NCI-H2196 (cell line): ENCODE data around the gene CDKN2AIP.
A peak's percentile ranks its signal among the peaks of the same experiment; 100 is the strongest.
"Not testable (repeated sequence)": the region's sequence is repeated elsewhere in the genome, so short reads cannot be mapped to it uniquely, and the experiment has no call there.

ENCODE experiments used
- DNase-seq: peaks from one replicate; lab custom pipeline; 2025; ENCODE audit not compliant: unreplicated experiment; lab: John Stamatoyannopoulos, UW

The CDKN2AIP gene

GRCh38 chr4:183412821-183413220 lies 31.6 kb upstream of the CDKN2AIP start:
- no peak for DNase-seq

GRCh38 chr4:183413234-183414200 lies 30.9 kb upstream of the CDKN2AIP start:
- DNase-seq, result no peak

GRCh38 chr4:183416879-183417755 lies 27.3 kb upstream of the CDKN2AIP start:
- no peak for DNase-seq

GRCh38 chr4:183422962-183423631 lies 21.3 kb upstream of the CDKN2AIP start:
- no peak for DNase-seq

- DNase-seq, result no peak
Measured at GRCh38 chr4:183424109-183424744, 20.2 kb upstream of the CDKN2AIP start.

- no peak for DNase-seq
Measured at GRCh38 chr4:183426507-183426906, 17.9 kb upstream of the CDKN2AIP start.

GRCh38 chr4:183429489-183429888 lies 14.9 kb upstream of the CDKN2AIP start:
- DNase-seq, result no peak

- DNase-seq, result no peak
Measured at GRCh38 chr4:183430317-183430993, 14.0 kb upstream of the CDKN2AIP start.

GRCh38 chr4:183430994-183431347 lies 13.5 kb upstream of the CDKN2AIP start:
- no peak for DNase-seq

GRCh38 chr4:183431614-183432013 lies 12.8 kb upstream of the CDKN2AIP start:
- DNase-seq, result no peak

- DNase-seq, result not testable (repeated sequence)
Measured at GRCh38 chr4:183433183-183433582, 11.3 kb upstream of the CDKN2AIP start.

GRCh38 chr4:183434264-183434663 lies 10.2 kb upstream of the CDKN2AIP start:
- no peak for DNase-seq

GRCh38 chr4:183434666-183435190 lies 9.7 kb upstream of the CDKN2AIP start:
- no peak for DNase-seq

GRCh38 chr4:183435803-183436202 lies 8.6 kb upstream of the CDKN2AIP start:
- no peak for DNase-seq

- no peak for DNase-seq
Measured at GRCh38 chr4:183436417-183436816, 8.0 kb upstream of the CDKN2AIP start.

GRCh38 chr4:183437452-183437851 lies 7.0 kb upstream of the CDKN2AIP start:
- no peak for DNase-seq

GRCh38 chr4:183438458-183439113 lies 5.8 kb upstream of the CDKN2AIP start:
- DNase-seq, result peak; percentile 17

GRCh38 chr4:183441276-183441675 lies 3.2 kb upstream of the CDKN2AIP start:
- no peak for DNase-seq

GRCh38 chr4:183443655-183444213 lies 702 bp upstream of the CDKN2AIP start:
- DNase-seq, result no peak
